ENCODE measurements around the gene FNDC5. TPM values are rescaled to one million over a fixed set of nuclear protein-coding genes. Genes with fewer than 3 reads are reported as not detected.
A peak's percentile ranks its signal among the peaks of the same experiment; 100 is the strongest.

FNDC5 gene
- total and polyA plus RNA-seq, 9 of the 15 experiments (the other 6 are each of a cell fraction or from before 2014, with no cell fraction given), result 0.06 to 2.1 (median 0.22) TPM

DNA sequence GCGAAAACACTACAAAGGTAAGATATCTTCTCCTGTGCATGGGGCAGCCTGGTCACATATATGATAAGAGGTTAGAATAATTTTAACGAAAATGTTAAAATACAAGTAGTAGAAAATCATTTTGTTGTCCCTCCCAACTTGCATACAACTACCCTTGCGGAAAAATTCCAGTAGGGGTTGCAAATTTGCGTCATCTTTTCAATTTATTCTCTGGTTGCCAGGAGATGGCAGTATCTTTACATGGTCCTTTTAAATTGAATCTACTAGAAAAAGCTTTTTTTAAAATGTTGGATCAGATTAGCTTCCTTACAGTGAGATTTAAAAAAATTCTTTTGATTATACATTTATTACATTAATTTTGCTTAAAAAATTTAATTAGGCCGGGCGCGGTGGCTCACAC, 42.4 kb downstream of the FNDC5 start:
- Histone ChIP-seq H3K9ac (ENCODE audit: insufficient read depth in 1 of 2, low read depth in 2 of 2, low read length in 2 of 2) (no peak overlapping the region), H3K4me2 (ENCODE audit: insufficient read depth, low read length) (no peak overlapping the region), H3K36me3 (ENCODE audit: control insufficient read depth, insufficient read depth, low read length) (peaks cover 85% of the 10 kb centered on the region), H3K9me1 (ENCODE audit: control insufficient read depth, insufficient read depth, low read length) (no peaks in the 10 kb centered on the region), H3K27ac (ENCODE audit: extremely low read depth, low read depth, low read length) (no peak overlapping the region), H3K9me3 (replicated peaks; ENCODE audit: control insufficient read depth, insufficient read depth, low read depth, low read length) (no peaks in the 10 kb centered on the region), H3K4me1 (replicated peaks in 1 of 2; ENCODE audit: control insufficient read depth in 2 of 2, insufficient read depth in 2 of 2, low read length in 2 of 2) (no peaks in the 10 kb centered on the region), H2AFZ (ENCODE audit: low read depth, low read length) (no peak overlapping the region), H3K4me3 (no peak overlapping the region), H3K79me2 (ENCODE audit: control insufficient read depth, insufficient read depth, low read length) (peaks cover 9% of the 10 kb centered on the region; the same call in 1 of the 3 replicates), H3K27me3 (ENCODE audit: control insufficient read depth in 2 of 2, insufficient read depth in 2 of 2, low read length in 2 of 2) (no peaks in the 10 kb centered on the region), H4K20me1 (replicated peaks; ENCODE audit: control insufficient read depth, insufficient read depth, low read length) (no peaks in the 10 kb centered on the region)
- no TSS peak for BruUV-seq (replicated peaks)
- intact Hi-C loops (cut with micrococcal nuclease) (no loop called here), in situ Hi-C loops (cut with MboI) (no loop called here)
- no peak for FAIRE-seq
- DNase-seq (ENCODE audit: extremely low read depth in 1 of 4, low spot score in 3 of 4), result no peak
- CTCF ChIA-PET (ENCODE audit: low intra/inter-chr PET ratio), result interaction anchor here (0.5 to 1.1 kb wide), 3 partner anchors 44 to 259 kb away, joined by 3 read pairs; no protein-coding TSS in a partner anchor
- ATAC-seq, result no peak
- 95% methylated on average over 7 of the region's 7 CpGs for WGBS (ENCODE audit: insufficient coverage, low coverage, missing lambda C conversion rate)
- POLR2A ChIA-PET, result interaction anchor here (0.5 to 1.2 kb wide), 2 partner anchors 10 to 231 kb away, joined by 4 to 5 read pairs; no protein-coding TSS in a partner anchor
- no peak for TF ChIP-seq NCOA2 (IDR thresholded peaks at IDR 0.05; ENCODE audit: partially characterized antibody in 2 of 2)
- TF ChIP-seq TRIM25 (IDR thresholded peaks at IDR 0.05; ENCODE audit: borderline replicate concordance), result no peak
- TF ChIP-seq FOXK2 (conservative IDR thresholded peaks at IDR 0.05 in 1 of 2, IDR thresholded peaks at IDR 0.05 in 1 of 2; ENCODE audit: low read depth in 2 of 2), result no peak
- no peak for TF ChIP-seq JUNB (CRISPR knock-in tag; conservative IDR thresholded peaks at IDR 0.05)
- no peak for TF ChIP-seq ARHGAP35 (IDR thresholded peaks at IDR 0.05; ENCODE audit: partially characterized antibody)
- TF ChIP-seq, protein P1, sequence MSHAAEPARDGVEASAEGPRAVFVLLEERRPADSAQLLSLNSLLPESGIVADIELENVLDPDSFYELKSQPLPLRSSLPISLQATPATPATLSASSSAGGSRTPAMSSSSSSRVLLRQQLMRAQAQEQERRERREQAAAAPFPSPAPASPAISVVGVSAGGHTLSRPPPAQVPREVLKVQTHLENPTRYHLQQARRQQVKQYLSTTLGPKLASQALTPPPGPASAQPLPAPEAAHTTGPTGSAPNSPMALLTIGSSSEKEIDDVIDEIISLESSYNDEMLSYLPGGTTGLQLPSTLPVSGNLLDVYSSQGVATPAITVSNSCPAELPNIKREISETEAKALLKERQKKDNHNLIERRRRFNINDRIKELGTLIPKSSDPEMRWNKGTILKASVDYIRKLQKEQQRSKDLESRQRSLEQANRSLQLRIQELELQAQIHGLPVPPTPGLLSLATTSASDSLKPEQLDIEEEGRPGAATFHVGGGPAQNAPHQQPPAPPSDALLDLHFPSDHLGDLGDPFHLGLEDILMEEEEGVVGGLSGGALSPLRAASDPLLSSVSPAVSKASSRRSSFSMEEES (CRISPR knock-in tag; IDR thresholded peaks at IDR 0.05), result no peak
- TF ChIP-seq HLTF (IDR thresholded peaks at IDR 0.05), result no peak
- peak; percentile 15 to 71 (median 53); a peak in 3 of 6 replicates for TF ChIP-seq CTCF (IDR thresholded peaks at IDR 0.05 in 2 of 3, conservative IDR thresholded peaks at IDR 0.05 in 1 of 3; ENCODE audit: insufficient read depth in 2 of 3, low read depth in 1 of 3, low read length in 3 of 3)
- TF ChIP-seq RFX1 (IDR thresholded peaks at IDR 0.05), result peak; percentile 25; the same call in 1 of the 2 replicates
- no peak for TF ChIP-seq ZMIZ1 (IDR thresholded peaks at IDR 0.05; ENCODE audit: low read depth in 2 of 2, low read length in 2 of 2)
- TF ChIP-seq HNRNPL (IDR thresholded peaks at IDR 0.05; ENCODE audit: low read depth, low read length), result no peak
- TF ChIP-seq ZNF561 (CRISPR knock-in tag; conservative IDR thresholded peaks at IDR 0.05), result no peak
- no peak for TF ChIP-seq ZNF282 (CRISPR knock-in tag; IDR thresholded peaks at IDR 0.05)
- TF ChIP-seq SMAD4 (CRISPR knock-in tag; conservative IDR thresholded peaks at IDR 0.05), result no peak

Data from K562 (cell line).